OCI-M2 (cell line): ENCODE results near the gene ZIC2.

Experiments used
- DNase-seq: peaks from one replicate; lab custom pipeline; 2025; ENCODE audit not compliant: unreplicated experiment; lab: John Stamatoyannopoulos, UW

The ZIC2 gene

GRCh38 chr13:99985886-99986527 is 4.4 kb downstream of the ZIC2 start:
- no peak for DNase-seq

- no peak for DNase-seq
Measured at GRCh38 chr13:99986741-99987140, 5.2 kb downstream of the ZIC2 start.

DNA sequence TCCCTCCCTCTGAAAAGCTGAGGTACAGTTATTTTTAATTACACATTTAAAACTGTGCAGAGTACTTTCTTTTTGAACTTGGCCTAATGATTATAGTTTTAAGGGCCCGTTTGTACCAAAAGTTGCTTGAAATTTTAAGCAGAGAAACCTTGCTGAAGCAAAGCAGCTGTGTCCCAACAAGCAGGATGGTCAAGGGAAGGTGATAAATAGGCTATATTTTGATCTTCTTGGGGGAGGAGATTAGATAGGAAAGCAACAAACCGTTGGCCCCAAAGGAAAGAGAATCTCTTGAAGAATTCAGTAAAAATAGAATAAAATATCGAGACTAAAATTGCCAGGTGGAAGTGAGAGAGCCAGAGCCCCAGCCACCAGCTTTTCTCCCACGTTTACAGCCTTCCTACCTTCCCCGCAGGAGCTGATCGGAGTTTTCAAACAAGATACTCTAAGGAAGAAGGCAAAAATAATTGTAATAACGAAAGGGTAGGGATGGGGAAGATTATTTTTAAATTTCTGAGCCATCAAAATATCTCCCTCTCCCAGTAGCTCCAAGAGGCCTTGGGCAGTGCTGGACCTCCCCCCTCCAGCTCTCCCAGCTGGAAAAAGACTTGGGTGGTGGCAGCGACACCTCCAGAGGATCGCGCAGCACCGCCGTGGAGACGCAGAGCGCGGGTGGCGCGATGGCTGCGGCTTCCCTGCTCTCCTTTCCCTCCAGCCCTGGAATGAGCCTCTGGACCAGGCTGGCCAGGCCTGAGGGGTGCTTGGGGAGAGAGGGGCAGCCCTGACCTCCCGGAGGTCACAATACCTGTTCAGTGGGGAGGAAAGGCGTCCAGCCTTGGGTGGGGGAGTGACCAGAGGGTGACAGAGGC is 5.8 kb downstream of the ZIC2 start:
- DNase-seq = no peak

DNA sequence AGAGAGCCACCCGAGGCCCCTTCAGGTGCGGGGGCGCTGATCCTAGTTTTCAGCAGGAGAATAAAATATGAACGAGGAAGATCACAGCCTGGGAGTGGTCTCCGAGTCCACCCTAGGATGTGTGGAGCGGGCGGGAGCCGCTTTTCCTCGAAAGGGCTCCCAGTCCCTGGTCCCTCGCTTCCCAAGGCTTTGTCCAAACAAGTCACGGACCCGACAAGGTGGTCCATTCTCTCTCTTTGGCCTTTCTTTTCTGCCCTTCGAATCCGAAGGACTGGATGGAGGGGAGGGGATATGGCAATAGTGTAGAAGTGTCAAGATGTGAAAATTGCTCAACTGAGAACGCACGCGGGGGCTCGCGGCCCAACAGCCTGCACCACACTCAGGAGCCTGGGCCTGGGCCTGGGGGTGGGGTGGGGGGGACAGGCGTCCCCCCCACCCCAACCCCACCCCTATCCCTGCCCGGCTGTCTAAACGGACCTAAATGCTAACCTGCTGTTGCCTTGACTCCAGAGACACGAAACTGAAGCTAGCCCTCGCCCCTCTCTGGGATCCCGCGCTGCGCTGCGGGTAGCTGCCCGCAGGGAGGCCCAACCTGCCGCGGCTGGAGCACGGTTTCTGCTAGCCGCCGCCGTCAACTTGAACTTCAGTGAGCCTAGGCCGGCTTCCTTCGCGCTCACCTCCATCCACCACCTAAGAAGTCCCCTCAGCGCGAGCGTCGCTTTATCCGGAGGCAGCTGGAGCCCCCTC is 7.1 kb downstream of the ZIC2 start:
- DNase-seq = no peak

- no peak for DNase-seq
Measured at GRCh38 chr13:99989276-99990125, 7.9 kb downstream of the ZIC2 start.

DNA sequence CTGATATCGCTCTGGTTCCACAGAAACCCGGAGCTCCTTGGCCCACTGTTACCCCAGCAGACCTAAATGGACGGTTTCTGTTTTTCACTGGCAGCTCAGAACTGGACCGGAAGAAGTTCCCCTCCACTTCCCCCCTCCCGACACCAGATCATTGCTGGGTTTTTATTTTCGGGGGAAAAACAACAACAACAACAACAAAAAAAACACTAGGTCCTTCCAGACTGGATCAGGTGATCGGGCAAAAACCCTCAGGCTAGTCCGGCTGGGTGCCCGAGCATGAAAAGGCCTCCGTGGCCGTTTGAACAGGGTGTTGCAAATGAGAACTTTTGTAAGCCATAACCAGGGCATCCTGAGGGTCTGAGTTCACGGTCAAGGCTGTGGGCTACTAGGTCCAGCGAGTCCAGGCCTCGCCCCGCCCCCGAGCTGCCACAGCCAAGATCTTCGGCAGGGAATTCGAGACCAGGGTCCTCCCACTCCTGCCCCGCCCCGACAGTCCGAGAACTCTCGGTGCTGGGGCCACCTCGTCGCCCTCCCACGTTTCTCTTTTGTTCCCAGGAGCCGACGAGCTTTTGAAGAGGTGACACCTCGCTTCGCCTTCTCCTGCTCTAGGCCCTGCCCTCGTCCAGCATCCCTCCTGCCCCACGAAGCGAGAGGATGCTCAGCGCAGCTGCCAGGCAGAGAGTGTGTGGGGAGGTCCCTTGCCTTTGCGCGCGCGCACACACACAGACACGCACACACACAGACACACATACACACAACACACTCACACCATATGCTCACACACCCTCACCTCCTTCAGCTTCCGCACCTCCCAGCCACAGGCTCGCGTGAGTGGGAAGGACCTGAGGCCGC is 8.8 kb downstream of the ZIC2 start:
- DNase-seq = no peak

DNA sequence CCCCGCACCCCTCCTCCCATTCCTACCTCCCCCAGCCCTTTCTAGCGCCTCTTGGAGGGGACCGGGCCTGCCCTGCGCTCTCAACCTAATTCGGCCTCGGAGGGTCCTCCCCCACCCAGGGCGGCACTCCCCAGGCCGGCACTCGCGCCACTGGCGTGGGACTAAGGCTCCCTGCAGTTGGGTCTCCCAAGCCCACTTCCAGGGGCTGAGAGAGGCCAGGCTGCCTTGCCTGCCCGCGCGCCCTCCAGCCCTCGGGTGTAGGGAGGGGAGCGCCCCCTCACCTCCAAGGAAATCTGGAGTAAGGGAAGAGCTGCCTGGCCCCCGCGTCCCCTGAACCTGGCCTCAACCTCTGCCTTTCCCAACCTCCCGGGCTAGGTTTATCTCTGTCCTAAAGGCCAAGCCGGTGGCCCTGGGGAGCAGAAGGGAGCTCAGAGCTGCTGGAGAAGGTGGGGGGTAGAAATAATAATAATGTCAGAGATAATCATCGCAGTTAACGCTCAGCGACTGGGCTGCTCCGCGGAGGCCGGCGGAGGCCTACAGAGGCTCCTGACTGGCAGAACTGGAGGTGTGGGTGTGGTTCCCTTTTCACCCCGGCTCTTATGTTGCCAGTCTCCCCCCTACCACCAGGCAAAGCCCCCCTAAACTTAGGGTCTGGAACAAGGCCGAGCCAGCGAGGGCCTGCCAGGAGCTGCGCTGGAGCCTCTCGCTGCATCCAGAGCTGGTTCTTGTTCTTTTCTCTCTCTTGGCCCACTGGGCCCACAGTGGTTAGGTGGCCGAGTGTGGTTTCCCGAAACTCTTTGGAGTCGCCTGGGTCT is 9.6 kb downstream of the ZIC2 start:
- DNase-seq = no peak

- DNase-seq = no peak
Measured at GRCh38 chr13:99991828-99992775, 10.5 kb downstream of the ZIC2 start.

DNA sequence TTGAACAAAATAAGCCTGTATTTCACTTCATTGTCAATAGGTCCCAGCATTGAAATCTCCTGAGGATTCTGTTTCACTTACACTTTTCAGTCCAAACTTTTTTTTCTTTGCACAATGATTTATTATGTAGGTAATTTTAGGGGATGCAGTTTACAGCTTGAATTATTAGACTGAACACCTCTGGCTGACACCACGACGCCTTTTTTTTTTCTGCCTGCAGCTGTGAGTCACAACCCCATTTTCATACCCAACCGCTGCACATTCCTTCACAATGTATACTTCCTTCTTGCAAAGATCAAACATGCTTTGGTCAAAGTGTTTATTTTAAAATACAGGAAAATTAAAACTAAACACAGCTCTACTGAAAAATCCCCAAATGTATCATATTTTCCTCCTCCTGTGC is 11.4 kb downstream of the ZIC2 start:
- DNase-seq = no peak

GRCh38 chr13:99993660-99994637 is 12.4 kb downstream of the ZIC2 start:
- no peak for DNase-seq

- no peak for DNase-seq
Measured at GRCh38 chr13:99994638-99995020, 13.0 kb downstream of the ZIC2 start.

DNA sequence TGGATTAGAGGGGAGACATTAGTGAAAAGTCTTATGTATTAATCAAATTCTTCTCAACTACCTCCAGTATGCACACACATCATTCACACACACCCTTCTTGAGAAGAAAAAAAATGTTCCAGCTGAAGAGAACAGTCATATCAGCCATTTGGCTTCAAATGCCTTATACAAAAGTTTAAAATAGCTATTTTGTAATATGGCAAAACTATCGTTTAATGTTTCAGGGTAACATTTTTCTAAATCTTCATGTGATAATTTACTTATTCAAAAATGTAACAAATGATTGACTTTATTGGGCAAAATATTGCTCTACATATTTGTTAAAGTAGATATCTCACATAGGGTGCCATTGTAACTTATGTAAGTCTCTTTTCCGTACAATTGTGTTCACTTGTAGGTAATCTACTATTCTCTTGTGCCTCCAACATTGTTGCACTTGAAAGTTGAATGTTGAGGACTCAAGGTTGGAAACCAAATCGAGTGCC is 13.6 kb downstream of the ZIC2 start:
- DNase-seq = no peak

GRCh38 chr13:99995589-99996380 is 14.2 kb downstream of the ZIC2 start:
- no peak for DNase-seq

DNA sequence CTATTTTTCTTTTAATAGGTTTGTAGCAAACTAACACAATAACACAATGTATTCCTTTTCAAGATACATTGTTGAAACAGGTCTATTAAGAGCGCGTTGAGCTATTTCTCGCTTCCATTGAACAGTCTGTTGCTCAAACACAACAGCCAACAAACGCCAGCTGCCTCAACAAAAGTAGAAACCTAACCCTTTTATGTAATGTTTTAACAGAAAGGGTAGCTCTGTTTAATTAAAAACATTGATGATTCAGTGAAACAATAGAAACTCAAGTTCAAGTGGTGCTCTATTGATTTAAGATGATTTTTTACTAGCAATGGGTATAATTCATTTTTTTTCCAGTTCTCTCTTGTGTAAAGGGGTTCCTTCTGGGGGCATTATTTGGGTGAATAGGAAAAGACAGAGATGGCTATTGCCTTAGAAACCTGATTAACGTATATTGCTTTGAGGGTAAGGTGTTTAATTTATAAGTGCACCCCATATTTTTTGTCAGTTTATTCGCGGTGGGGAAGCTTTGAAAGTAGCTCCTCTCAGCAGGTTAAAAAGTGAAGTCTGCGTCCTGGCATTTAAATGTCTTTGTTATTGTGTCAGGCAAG is 14.9 kb downstream of the ZIC2 start:
- no peak for DNase-seq

- DNase-seq = no peak
Measured at GRCh38 chr13:99997702-99998214, 16.2 kb downstream of the ZIC2 start.
